Measurements from ENCODE around the gene EFHD2.
"Not testable (repeated sequence)": the region's sequence is repeated elsewhere in the genome, so short reads cannot be mapped to it uniquely, and the experiment has no call there.

GRCh38 chr1:15463926-15464322, 54.2 kb downstream of the EFHD2 start:
- not testable (repeated sequence) for TF ChIP-seq CTCF, POLR2A (IDR thresholded peaks at IDR 0.05)

Measured in body of pancreas (tissue), 4 donors.